ENCODE data around the gene HPN. TPM values are rescaled to one million over a fixed set of nuclear protein-coding genes. Genes with fewer than 3 reads are reported as not detected.

The HPN gene
- total RNA-seq, 1 experiment from 2014 or later: not detected

DNA sequence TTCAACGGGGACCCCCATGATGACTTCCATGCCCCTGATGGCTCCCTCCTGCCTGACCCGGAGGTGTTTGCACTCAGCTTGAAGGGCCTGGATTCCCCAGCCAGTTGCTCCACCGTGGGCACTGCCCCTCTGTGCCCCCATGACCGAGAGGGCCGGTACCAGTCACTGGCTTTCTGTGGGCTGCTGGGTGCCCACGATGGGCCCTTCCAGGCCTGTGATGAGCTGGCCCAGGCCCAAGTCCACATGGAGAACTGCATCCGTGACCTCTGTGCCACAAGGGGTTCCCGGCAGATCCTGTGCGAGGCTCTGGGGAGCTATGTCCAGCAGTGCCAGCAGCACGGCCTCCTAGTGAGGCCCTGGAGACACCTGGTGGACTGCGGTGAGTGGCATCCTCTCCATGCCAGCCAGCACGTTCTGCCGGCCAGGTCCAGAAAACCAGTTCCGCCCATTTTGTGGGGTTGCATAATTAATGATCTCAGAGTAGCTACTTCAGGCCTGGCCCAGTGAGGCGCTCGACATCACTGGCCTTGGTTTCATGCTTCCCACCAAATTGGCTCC lies 39.2 kb downstream of the HPN start:
- no peak for DNase-seq (ENCODE audit: low read depth)

DNA sequence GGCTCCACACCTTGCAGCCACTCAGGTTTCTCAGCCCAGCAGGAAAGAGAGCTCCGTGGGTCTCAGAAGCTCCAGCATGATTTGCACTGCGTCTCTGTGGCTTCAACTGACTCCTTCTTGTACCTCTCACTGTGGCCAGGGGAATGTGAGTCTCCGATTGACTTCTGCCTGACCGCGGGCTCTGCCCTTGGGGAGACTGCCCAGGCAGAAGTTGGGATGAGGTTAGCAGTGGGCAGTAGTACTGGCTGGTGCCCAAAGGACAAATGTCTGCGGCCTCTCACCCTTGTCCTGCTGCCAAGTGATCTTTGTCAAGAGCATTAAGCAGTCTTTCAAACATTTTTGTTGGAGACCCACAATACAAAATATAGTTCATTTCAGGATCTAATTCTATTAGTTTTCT lies 39.7 kb downstream of the HPN start:
- DNase-seq (ENCODE audit: low read depth): no peak

DNA sequence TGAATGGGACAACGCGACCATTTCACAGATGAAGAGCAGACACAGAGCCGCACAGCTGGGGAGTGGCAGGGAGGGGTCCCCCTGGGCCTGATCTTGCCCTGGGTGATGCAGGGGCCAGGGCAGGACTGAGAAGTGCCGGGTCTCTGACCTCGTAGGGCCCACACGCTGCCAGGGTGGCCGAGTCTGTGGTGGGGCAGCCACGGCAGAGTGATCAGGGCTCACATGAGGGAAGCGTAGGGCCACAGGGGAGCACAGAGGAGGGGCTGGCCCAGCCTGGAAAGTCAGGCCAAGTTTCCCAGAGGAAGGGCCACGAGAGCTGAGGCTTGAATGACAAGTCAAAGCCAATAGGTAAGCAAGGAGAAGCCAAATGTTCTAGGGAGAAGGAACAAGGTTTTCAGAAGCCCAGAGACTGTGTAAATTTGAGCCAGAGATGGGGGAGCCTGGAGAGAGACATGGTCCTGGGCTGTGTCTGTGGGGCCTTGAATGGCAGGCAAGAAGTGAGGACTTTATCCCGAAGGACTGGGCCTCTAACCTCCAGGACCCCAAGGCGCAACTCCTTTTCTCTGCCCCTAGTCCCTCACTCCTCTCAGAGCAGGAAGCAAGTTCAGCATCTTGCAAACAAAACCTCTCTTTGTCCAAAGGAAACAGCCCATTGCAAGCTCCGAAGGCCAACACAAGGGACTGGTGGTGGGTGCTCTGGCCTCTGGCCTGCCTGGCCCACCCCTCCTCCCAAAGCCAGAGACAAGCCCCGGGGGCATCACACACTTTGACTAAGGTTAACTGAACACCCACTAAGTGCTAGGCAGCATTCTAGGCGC lies 42.4 kb downstream of the HPN start:
- no peak for DNase-seq (ENCODE audit: low read depth)

DNA sequence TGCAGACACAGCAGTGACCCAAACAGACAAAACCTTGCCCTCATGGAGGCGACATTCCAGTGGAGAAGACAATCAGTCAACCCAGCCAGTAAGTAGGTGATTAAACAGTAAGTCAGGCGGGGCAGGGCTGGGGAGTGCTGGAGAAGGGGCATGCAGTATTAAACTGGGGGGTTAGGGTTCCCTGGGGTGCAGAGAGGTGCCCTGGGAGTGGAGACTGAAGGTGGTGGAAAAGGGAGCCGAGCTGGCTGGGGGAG lies 42.9 kb downstream of the HPN start:
- no peak for DNase-seq (ENCODE audit: low read depth)

DNA sequence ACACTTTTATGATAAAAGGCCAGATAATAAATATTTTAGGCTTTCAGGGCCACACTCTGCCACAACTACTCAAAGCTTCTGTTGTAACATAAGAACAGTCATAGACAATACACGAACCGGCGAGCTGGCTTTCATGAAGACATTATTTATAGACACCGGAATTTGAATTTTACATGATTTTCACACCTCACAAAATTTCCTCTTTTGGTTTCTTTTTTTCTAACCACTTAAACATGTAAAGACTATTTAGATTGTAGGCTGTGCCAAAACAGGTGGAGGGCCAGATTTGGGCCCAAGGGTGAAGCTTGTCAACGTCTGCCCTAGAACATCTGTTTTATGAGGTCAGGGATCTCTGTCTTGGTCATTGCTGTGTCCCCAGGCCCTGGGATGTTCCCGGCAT lies 44.4 kb downstream of the HPN start:
- no peak for DNase-seq (ENCODE audit: low read depth)

DNA sequence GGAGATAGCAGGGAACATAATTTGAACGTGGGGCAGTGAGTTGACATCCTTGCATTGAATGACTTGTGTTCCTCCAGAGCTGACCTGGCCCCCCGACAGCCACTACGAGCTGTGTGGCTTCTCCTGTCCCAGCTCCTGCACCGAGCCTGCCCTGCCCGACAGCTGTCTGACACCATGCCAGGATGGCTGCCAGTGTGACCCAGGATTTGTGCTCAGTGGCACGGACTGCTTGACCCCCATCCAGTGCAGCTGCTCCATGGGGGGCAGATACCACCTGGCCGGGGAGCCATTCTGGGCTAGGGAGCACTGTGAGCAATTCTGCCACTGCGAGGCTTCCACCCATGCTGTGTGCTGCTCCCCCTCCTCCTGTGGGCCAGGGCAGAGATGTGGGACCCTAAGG lies 44.9 kb downstream of the HPN start:
- no peak for DNase-seq (ENCODE audit: low read depth)

DNA sequence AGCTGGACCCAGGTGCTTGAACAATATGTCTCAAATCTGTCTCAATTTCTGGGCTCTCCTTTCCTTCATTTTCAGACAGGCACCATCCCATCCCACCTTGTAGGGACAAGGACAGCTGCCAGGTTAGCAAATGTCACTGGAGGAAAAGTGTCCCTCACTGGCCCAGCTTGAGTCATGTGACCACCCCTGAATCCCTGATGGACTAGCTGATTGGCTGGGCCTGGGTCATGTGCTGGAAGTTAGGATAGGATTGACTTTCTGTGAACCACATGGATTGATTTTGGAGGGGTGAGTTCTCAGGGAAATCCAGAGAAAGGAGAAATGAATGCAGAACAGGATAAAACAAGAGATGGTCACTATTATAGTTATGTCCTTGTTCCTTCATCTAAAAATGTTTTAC lies 45.9 kb downstream of the HPN start:
- no peak for DNase-seq (ENCODE audit: low read depth)

DNA sequence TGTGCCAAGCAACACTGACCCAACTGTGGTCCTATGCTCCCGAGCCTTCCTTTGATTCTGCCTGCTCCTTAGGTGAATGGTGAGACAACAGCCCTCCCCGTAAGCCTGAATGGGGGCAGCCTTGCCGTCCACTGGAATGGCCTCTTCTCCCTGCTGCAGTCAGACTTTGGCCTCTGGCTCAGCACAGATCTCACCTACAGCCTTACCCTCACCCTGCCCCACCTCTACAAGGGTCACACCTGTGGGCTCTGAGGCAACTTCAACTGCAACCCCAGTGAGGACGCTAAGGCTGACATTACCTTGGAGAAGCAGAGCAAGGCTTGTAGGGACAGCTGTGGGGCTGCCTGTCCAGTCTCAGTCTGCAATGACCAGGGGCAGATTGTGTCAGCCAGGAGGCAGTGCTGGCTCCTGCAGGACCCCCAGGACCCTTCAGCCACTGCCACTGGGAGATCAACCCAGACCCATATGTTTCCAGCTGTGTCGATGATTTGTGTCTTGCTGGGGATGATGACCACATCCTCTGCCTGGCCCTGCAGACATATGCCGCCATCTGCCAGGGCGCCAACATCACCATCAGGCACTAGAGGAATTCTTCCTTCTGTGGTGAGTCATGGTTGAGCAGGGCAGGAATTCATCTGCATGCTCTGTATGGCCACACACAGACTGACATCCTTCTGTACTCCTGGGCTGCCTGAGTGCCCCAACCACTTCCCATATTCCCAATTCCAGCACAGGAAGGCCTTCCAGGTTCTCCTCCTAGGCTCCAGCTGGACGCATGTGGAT lies 46.8 kb downstream of the HPN start:
- DNase-seq (ENCODE audit: low read depth): peak; percentile 93

DNA sequence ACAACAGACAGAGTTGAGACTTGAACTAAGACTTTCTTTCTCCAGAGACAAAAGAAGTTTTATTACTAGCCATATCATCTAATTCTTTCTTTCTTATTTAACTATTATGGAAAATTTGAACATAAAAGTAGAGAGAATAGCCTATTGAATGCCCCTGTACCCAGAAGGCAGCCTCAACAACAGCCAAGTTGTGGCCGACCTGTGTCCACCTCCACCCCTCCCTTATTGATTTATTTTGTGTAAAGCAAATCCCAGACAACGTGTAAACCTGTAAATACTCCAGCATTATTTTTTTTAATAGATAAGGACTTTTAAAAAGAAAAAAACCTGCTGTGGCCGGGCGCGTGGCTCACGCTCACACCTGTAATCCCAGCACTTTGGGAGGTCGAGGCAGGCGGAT lies 48.0 kb downstream of the HPN start:
- no peak for DNase-seq (ENCODE audit: low read depth)

DNA sequence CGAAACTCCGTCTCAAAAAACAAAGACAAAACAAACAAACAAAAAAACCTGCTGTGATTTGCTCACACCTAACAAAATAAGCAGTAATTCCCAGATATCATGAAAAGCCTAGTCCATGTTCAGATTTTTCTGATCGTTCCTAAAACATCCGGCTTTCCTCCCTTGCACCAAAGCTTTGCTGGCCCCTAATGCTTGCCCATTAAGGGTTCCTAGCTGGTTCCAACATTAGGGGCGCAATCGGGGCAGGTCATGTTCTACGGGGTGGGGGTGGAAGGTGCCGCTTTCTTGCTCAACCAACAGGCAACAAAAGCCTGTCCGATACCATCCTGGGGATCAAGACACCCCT lies 48.6 kb downstream of the HPN start:
- DNase-seq (ENCODE audit: low read depth): no peak

DNA sequence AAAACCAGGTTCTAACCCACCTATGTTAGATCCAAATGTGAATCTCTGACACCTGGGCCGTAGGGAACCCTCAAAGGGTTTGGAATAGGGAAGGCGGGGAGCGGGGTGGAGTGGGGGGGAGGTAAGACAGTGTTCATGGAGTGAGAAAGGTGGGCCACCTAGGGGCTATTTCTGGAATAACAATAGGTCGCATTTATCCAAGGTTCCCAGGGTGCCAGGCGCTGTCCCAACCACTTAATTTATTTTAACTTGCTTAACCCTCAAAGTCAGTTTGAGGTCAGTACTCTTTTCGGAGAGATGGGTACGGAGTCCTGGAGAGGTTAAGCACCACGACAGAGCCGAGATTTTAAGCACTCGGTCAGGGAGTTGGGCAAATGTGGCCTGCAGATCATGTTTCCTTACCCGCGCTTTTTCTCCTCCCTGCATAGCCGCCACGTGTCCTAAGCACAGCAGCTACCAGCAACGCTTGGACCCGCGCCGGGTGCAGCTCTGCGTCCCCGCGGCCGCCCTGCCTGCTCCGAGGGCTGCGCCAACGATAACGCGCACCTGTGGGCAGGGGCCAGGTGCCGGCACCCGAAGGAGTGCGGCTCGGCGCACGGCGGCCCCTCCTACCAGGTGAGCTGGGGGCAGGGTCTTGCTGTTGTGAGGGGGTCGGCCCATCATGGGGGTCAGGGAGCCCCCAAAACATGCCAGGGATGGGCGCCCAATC lies 49.1 kb downstream of the HPN start:
- peak; percentile 25 for DNase-seq (ENCODE audit: low read depth)

DNA sequence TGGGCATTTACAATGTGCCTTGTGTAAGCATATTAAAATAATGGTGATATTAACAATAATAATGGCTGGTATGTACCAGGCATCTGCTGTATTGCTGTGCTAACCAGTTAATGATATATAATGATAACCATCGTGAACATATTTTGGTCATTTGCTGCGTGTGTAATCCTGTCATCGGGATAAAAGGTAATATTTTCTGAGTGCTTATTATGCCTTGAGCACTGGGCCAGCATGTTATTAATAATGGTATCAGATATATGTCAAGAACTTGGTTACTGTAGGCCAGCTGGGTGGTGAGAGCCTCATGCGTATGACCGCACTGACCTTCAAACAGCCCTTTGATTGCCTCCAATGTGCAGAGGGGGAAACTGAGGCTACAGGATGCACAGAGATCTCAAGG lies 51.9 kb downstream of the HPN start:
- no peak for DNase-seq (ENCODE audit: low read depth)

DNA sequence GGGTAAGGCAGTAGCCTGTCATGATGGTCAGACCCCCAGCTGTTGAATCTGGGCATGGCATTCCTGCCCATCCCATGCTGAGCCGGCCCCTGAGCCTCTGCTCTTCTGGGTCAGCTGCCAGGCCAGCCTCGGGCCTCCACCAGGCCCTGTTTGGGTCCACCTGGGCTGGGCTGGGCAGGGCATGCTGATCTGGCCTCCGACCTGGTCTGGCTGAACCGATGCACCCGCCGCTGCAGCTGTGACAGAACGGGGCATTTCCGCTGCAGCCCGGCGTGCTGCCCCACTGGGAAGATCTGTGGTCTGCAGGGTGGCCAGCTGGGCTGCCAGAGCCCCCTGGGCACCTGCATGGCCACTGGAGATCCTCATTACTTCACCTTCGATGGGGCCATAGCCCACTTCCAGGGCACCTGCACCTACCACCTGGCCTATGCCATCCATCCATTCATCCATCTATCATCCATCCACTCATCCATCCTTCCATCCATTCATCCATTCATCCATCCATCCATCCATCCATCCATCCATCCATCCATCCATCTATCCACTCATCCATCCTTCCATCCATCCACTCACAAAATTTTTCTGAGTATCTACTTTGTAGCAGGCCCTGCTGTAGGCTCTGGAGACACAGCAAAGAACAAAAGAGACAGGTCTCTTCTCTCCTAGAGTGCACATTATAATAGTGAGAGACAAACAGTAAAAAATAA lies 52.6 kb downstream of the HPN start:
- DNase-seq (ENCODE audit: low read depth): no peak

DNA sequence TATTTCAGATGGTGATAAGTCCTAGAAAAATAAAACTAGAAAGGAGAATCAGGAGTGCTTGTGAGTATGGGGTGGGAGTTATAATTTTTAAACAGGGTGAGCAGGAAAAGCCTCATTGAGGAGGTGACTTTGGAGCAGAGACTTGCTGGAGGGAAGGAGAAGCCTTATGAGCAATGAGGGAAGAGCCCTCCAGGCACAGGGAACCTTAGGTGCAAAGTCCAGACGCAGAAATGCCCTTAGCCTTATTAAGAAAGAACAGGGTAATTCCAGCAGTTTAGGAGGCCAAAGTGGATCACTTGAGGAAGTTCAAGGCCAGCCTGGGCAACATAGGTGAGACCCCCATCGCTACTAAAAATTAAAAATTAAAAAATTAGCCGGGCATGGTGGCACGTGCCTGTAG lies 53.1 kb downstream of the HPN start:
- DNase-seq (ENCODE audit: low read depth): no peak

DNA sequence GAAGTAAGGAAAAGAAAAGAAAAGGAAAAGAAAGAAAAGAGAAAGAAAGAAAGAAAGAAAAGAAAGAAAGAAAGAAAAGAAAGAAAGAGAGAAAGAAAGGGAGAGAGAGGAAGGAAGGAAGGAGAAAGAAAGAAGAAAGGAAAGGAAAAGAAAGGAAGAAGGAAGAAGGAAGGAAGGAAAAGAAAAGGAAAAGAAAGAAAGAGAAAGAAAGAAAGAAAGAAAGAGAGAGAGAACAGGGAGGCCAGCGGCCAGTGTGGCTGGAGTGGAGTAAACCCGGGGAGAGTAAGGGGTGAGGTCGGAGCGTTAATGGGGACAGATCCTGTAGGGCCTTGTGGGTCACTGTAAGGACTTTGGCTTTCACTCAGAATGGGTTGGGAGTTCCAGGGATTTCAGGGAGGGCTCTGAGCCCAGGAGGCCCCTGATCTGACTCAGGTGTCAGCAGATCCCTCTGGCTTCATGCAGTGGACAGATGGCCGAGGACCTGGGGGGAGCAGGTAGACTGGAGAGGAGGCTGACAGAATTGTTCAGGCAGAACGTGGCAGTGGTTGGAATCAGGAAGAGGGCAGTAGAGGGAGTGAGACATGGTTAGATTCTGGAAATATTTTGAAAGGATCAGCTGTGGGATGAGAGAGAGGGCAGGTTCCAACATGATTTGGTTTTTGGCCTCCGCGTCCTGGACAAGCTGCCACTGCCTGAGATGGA lies 54.3 kb downstream of the HPN start:
- DNase-seq (ENCODE audit: low read depth): no peak

DNA sequence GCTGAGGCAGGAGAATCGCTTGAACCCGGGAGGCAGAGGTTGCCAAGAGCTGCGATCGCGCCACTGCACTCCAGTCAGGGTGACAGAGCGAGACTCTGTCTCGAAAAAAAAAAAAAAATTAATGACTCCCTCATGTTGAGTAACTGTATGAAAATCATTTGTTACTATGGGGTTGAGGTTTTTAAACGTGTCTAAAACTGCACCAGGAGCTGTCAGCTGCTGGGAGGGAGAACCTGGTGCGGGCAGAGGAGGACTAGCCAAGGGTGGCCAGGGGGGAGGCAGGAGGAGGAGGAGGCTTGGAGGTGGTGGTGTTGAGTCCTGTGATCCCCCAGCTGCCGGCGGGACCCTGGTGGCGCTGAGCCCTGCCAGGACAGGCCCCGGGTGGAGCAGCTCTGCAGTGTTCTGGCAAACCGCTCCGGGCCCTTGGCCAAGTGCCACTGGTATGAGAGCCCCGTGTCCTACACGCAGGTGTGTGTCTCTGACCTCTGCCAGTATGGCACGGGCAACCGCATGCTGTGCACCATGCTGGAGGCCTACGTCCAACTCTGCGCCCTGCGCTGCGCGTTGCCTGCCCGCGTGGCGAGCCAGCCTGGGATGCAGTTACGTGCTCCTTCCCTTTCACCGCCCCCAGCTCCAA lies 57.0 kb downstream of the HPN start:
- DNase-seq (ENCODE audit: low read depth): no peak

DNA sequence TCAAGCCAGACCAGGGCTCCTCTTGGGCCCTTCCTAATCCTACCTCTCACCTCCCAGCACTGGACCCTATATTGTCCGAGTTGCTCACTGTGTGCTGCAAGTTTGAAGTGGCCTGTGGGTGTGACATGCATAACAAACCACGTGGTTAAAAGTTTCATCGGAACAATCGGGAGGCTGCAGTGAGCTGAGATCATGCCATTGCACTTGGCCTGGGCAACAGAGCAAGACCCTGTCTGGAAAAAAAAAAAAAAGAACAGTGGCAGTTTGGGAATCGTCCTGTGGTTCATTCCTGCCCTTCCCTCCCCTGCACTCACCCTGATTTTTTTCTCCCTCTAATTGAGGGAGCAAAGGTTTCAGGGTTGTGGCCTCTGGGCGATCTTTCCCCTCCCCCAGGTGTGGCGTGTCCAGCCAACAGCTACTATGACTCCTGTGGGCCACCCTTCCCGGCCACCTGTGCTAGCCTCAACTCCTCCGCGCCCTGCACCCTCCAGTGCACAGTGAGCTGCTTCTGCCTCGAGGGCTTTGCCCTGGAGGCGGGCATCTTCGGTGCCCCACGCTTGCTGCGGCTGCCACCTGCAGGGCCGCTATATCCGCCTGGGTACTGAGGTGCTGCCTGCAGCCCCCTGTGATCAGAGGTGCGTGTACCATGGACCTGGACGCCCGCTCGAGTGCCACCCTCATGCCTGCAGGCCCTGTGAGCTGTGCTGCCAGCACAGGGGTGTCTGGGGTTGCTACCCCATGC lies 57.8 kb downstream of the HPN start:
- no peak for DNase-seq (ENCODE audit: low read depth)

DNA sequence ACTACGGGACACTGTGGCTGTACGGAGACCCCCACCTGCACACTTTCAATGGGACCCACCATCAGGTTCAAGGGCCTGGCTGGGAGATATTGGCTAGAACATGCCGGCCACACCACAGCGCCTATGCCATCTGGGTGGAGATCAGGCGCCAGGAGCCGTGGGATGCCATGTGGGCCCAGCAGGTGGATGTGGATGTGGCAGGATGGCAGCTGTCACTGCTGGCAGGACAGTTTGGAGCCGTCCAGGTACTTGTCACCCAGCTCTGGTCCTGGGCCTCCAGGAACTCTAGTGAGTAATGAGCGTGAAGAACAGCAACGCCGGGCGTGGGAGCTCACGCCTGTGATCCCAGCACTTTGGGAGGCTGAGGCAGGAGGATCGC lies 58.4 kb downstream of the HPN start:
- DNase-seq (ENCODE audit: low read depth): no peak

DNA sequence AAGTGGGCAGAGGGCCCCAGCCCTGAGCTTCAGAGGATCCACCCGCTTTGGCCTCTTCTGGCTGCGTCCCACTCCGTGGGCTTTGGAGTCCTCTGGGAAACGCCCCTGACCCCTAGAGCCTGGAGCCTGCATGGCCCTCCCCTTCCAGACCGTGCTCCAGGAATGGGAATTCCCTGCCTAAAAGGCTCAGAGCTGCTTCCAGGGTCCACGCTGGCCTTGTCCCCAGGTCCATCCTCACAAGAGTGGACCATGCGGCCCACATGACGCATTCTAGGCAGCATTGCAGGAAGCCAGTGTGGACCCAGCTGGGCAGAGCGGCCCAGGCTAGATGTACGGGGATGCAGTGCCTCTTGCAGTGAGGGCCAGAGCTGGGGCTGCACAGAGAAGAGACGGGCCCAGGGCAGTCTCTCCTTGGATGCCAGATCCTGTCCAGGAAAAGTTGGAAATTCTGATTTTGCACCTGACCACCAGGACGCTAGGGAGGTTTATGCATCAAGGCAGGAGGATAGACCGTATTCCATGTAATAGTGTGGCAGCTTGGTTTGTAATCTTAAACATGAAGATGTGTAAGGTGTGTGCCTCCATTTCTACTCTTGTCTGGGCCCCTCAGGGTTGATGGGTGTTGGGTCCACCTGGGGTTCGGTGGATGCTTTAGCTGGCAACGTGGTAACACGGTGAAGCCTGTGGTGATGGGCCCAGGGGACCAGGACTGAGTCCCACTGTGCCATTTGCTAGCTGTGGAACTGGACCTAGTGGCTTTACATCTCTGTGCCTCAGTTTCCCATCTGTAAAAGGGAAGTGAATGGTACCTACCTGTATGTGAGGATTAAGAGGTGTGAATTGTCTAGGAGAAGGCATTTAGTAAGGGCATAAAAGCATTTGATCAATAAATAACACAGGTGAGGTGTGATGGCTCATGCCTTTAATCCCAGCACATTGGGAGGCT lies 59.3 kb downstream of the HPN start:
- DNase-seq (ENCODE audit: low read depth): no peak

Measured in HT1080 (cell line).